Inflammatory macrophage treated with lipopolysaccharide for 4 hours (primary cell): Measurements from ENCODE around the gene TANGO2.

Experiments
- DNase-seq: peaks from one replicate; pipeline ENCODE4 v3.0.0-alpha.2; 2020

Gene TANGO2

GRCh38 chr22:20089977-20090729 lies 69.2 kb downstream of the TANGO2 start:
- DNase-seq = peak; percentile 29

GRCh38 chr22:20090730-20091240 lies 69.9 kb downstream of the TANGO2 start:
- DNase-seq = no peak

GRCh38 chr22:20091690-20092476 lies 71.0 kb downstream of the TANGO2 start:
- no peak for DNase-seq

GRCh38 chr22:20092477-20092854 lies 71.6 kb downstream of the TANGO2 start:
- no peak for DNase-seq

GRCh38 chr22:20093418-20094196 lies 72.7 kb downstream of the TANGO2 start:
- no peak for DNase-seq

GRCh38 chr22:20094197-20094807 lies 73.4 kb downstream of the TANGO2 start:
- DNase-seq = no peak

GRCh38 chr22:20095521-20095920 lies 74.6 kb downstream of the TANGO2 start:
- no peak for DNase-seq

GRCh38 chr22:20096574-20097420 lies 75.9 kb downstream of the TANGO2 start:
- DNase-seq = no peak

GRCh38 chr22:20099099-20099711 lies 78.3 kb downstream of the TANGO2 start:
- no peak for DNase-seq

- DNase-seq = no peak
Measured at GRCh38 chr22:20101638-20102037, 80.7 kb downstream of the TANGO2 start.

GRCh38 chr22:20102203-20102780 lies 81.4 kb downstream of the TANGO2 start:
- no peak for DNase-seq

- DNase-seq = no peak
Measured at GRCh38 chr22:20105456-20106204, 84.7 kb downstream of the TANGO2 start.

- no peak for DNase-seq
Measured at GRCh38 chr22:20106205-20106848, 85.4 kb downstream of the TANGO2 start.

GRCh38 chr22:20106849-20107237 lies 85.9 kb downstream of the TANGO2 start:
- no peak for DNase-seq

- no peak for DNase-seq
Measured at GRCh38 chr22:20107471-20107901, 86.6 kb downstream of the TANGO2 start.

- no peak for DNase-seq
Measured at GRCh38 chr22:20107951-20108756, 87.2 kb downstream of the TANGO2 start.

GRCh38 chr22:20108757-20109230 lies 87.9 kb downstream of the TANGO2 start:
- DNase-seq = no peak
